ENCODE results near the gene CXCR3.

DNA sequence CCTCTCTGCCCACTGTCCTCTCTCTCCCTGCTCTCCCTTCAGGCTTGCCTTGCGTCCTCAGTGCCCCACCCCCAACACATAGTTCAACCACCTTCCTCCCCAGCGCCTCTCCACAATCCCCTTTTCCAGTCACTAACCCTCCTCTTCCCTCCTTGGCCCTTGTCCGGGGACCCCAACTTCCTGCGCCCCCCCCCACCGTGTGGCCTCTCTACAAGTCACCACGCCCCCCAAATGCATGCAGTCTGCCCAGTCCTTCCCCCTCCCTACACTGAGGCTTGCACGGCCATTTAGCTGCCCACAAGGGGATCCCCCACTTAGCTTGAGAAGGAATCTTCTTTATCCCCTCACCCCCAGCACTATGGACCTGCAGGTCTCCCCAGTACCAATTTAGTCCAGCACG lies 569 bp downstream of the CXCR3 start:
- TF ChIP-seq CTCF (IDR thresholded peaks at IDR 0.05) (no peak), POLR2A (IDR thresholded peaks at IDR 0.05) (no peak)
